ENCODE measurements around the gene LRRN2. TPM values are rescaled to one million over a fixed set of nuclear protein-coding genes. Genes with fewer than 3 reads are reported as not detected.

The LRRN2 gene
- total and polyA plus RNA-seq, 9 of the 15 experiments (the other 6 are each of a cell fraction or from before 2014, with no cell fraction given) = 0.05 TPM; not detected in 8

DNA sequence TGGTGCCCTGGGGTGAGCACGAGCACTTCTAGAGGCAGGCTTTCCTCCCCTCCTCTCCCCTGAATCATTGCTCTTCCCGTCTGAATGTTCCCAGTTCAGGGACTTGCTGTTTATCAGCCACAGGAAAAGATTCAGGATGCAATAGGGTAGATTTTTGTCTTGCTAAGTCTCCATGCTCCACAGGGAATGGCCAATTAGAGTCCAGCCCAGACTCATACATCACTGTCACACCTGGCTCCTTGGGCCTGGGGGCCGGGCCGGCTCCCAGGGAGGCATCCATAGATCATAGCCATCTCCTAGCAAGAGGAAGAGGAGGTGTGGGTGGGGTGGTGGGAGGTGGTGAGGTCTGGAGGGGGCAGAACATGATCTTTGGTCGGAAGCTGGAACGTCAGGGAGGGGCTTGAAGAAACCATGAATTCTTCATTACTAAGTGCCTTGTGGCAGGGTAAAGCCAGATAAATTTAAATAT is 83.4 kb downstream of the LRRN2 start (continued):
- TF ChIP-seq, protein P1, sequence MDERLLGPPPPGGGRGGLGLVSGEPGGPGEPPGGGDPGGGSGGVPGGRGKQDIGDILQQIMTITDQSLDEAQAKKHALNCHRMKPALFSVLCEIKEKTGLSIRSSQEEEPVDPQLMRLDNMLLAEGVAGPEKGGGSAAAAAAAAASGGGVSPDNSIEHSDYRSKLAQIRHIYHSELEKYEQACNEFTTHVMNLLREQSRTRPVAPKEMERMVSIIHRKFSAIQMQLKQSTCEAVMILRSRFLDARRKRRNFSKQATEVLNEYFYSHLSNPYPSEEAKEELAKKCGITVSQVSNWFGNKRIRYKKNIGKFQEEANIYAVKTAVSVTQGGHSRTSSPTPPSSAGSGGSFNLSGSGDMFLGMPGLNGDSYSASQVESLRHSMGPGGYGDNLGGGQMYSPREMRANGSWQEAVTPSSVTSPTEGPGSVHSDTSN (CRISPR knock-in tag; IDR thresholded peaks at IDR 0.05; ENCODE audit: low read depth) = no peak
- TF ChIP-seq, protein P1 (tag; conservative IDR thresholded peaks at IDR 0.05; ENCODE audit: low read depth) = peak; percentile 39; the same call in 1 of the 2 replicates
- no peak for TF ChIP-seq HNRNPUL1 (IDR thresholded peaks at IDR 0.05; ENCODE audit: low read length)
- TF ChIP-seq PHB (CRISPR knock-in tag; IDR thresholded peaks at IDR 0.05) = no peak
- no peak for TF ChIP-seq BRCA1 (IDR thresholded peaks at IDR 0.05)
- no peak for TF ChIP-seq BRCA1 (CRISPR knock-in tag; IDR thresholded peaks at IDR 0.05)
- TF ChIP-seq, protein P2, sequence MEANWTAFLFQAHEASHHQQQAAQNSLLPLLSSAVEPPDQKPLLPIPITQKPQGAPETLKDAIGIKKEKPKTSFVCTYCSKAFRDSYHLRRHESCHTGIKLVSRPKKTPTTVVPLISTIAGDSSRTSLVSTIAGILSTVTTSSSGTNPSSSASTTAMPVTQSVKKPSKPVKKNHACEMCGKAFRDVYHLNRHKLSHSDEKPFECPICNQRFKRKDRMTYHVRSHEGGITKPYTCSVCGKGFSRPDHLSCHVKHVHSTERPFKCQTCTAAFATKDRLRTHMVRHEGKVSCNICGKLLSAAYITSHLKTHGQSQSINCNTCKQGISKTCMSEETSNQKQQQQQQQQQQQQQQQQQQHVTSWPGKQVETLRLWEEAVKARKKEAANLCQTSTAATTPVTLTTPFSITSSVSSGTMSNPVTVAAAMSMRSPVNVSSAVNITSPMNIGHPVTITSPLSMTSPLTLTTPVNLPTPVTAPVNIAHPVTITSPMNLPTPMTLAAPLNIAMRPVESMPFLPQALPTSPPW (CRISPR knock-in tag; IDR thresholded peaks at IDR 0.05) = no peak
- no peak for TF ChIP-seq ZNF224 (CRISPR knock-in tag; IDR thresholded peaks at IDR 0.05)
- peak; percentile 15 for TF ChIP-seq MEIS2 (IDR thresholded peaks at IDR 0.05; ENCODE audit: partially characterized antibody)

All from K562 (cell line).